Fibroblast of lung (primary cell): Measurements from ENCODE around the gene FRAT2. TPM values are rescaled to one million over a fixed set of nuclear protein-coding genes. Genes with fewer than 3 reads are reported as not detected.

ENCODE experiments used
- polyA plus RNA-seq, 2 donors: library from polyadenylated mRNA; depleted of rRNA in 1 of 2; stranded (reverse) in 1 of 2; unstranded in 1 of 2; fragments of >200 nt; gene quantifications; 2 replicates each; pipeline ENCODE4 v1.2.1, GENCODE V29; 2011 to 2012; ENCODE audit warnings: missing spikeins in 1 of 2
- total RNA-seq: library from RNA; depleted of rRNA; stranded (reverse); fragments of >200 nt; gene quantifications from 2 replicates; pipeline ENCODE4 v1.2.1, GENCODE V29; 2014

The FRAT2 gene
- total and polyA plus RNA-seq, 2 donors (not counting 1 experiment from before 2014, with no cell fraction given) = 2.0 to 5.3 TPM

Other genes starting within 250 kb of the FRAT2 start
- under 0.01 and 0.17 TPM in 2 replicates for gene SLIT1, start 148.8 kb downstream of the FRAT2 start, total RNA-seq
- 0.01 and 0.02 TPM in 2 replicates for gene SLIT1, start 148.8 kb downstream of the FRAT2 start, polyA plus RNA-seq
- gene ARHGAP19, start 42.1 kb downstream of the FRAT2 start, total RNA-seq = 4.6 and 7.4 TPM in 2 replicates
- 5.6 and 9.0 TPM in 2 replicates for gene ARHGAP19, start 42.1 kb downstream of the FRAT2 start, polyA plus RNA-seq
- gene FRAT1, start 15.5 kb downstream of the FRAT2 start, total RNA-seq = 2.8 TPM in 2 replicates
- gene FRAT1, start 15.5 kb downstream of the FRAT2 start, polyA plus RNA-seq = 0.48 and 0.70 TPM in 2 replicates
- 10.5 and 10.7 TPM in 2 replicates for gene RRP12, start 66.6 kb upstream of the FRAT2 start, total RNA-seq
- 6.1 and 11.1 TPM in 2 replicates for gene RRP12, start 66.6 kb upstream of the FRAT2 start, polyA plus RNA-seq
- gene PGAM1, start 91.5 kb upstream of the FRAT2 start, total RNA-seq = 165 and 209 TPM in 2 replicates
- gene PGAM1, start 91.5 kb upstream of the FRAT2 start, polyA plus RNA-seq = 498 and 510 TPM in 2 replicates
- 32.7 and 33.1 TPM in 2 replicates for gene EXOSC1, start 111.3 kb upstream of the FRAT2 start, total RNA-seq
- 39.5 and 45.4 TPM in 2 replicates for gene EXOSC1, start 111.3 kb upstream of the FRAT2 start, polyA plus RNA-seq
- 33.4 and 39.3 TPM in 2 replicates for gene ZDHHC16, start 111.4 kb upstream of the FRAT2 start, total RNA-seq
- gene ZDHHC16, start 111.4 kb upstream of the FRAT2 start, polyA plus RNA-seq = 60.2 and 69.6 TPM in 2 replicates
- 43.7 and 64.7 TPM in 2 replicates for gene MMS19, start 163.7 kb upstream of the FRAT2 start, total RNA-seq
- gene MMS19, start 163.7 kb upstream of the FRAT2 start, polyA plus RNA-seq = 44.7 and 53.9 TPM in 2 replicates
- 20.3 and 22.0 TPM in 2 replicates for gene UBTD1, start 164.2 kb upstream of the FRAT2 start, total RNA-seq
- 10.7 and 15.0 TPM in 2 replicates for gene UBTD1, start 164.2 kb upstream of the FRAT2 start, polyA plus RNA-seq
- 1.8 TPM in 2 replicates for gene ANKRD2, start 238.1 kb upstream of the FRAT2 start, total RNA-seq
- 0.26 and 0.47 TPM in 2 replicates for gene ANKRD2, start 238.1 kb upstream of the FRAT2 start, polyA plus RNA-seq
- 1.0 and 1.5 TPM in 2 replicates for gene HOGA1, start 249.7 kb upstream of the FRAT2 start, total RNA-seq
- gene HOGA1, start 249.7 kb upstream of the FRAT2 start, polyA plus RNA-seq = 0.58 and 0.79 TPM in 2 replicates